Fibroblast of lung (primary cell): ENCODE data around the gene TSPAN2. TPM values are rescaled to one million over a fixed set of nuclear protein-coding genes. Genes with fewer than 3 reads are reported as not detected.

ENCODE experiments used
- DNase-seq, 2 donors: peaks; one replicate each; pipeline versions ENCODE4 v3.0.0 to v3.0.0-alpha.2; 2010; ENCODE audit warnings: low read depth in 2 of 2
- H2AFZ ChIP-seq: 2 replicates; pipeline ENCODE4 v1.5.1; 2012; ENCODE audit warnings: low read length, control low read depth, inconsistent platforms
- H3K27ac ChIP-seq: 2 replicates; pipeline ENCODE4 v1.5.1; 2011; ENCODE audit warnings: low read length, control low read depth; ENCODE audit not compliant: insufficient read depth
- H3K27me3 ChIP-seq: 2 replicates; pipeline ENCODE4 v1.5.1; 2011; ENCODE audit warnings: mild to moderate bottlenecking, low read length; ENCODE audit not compliant: control insufficient read depth, insufficient read depth
- H3K36me3 ChIP-seq: 2 replicates; pipeline ENCODE4 v1.5.1; 2011; ENCODE audit warnings: low read length; ENCODE audit not compliant: control insufficient read depth, insufficient read depth
- H3K4me1 ChIP-seq: 2 replicates; pipeline ENCODE4 v1.5.1; 2011; ENCODE audit warnings: low read length; ENCODE audit not compliant: control insufficient read depth, insufficient read depth; ENCODE audit errors: extremely low read depth
- H3K4me2 ChIP-seq: 2 replicates; pipeline ENCODE4 v1.5.1; 2011; ENCODE audit warnings: low read length, control low read depth; ENCODE audit not compliant: insufficient read depth; ENCODE audit errors: extremely low read depth
- H3K4me3 ChIP-seq, 4 experiments: fragments of 200-600 bp in 1 of 4; sonication (generic) in 1 of 4; replicated peaks in 1 of 4; 2 replicates each; pipeline ENCODE4 v1.5.1; 2011 to 2016; ENCODE audit warnings: low read length in 4 of 4, low read depth in 3 of 4, mild to moderate bottlenecking in 3 of 4, control low read depth in 2 of 4, inconsistent platforms in 1 of 4, mixed read lengths in 1 of 4; ENCODE audit not compliant: insufficient read depth in 1 of 4; ENCODE audit errors: control extremely low read depth in 1 of 4
- H3K79me2 ChIP-seq: 2 replicates; pipeline ENCODE4 v1.5.1; 2012; ENCODE audit warnings: mild to moderate bottlenecking, low read length, inconsistent platforms; ENCODE audit not compliant: control insufficient read depth, insufficient read depth
- H3K9ac ChIP-seq: 2 replicates; pipeline ENCODE4 v1.5.1; 2011; ENCODE audit warnings: mild to moderate bottlenecking, low read length, control low read depth; ENCODE audit not compliant: insufficient read depth
- H3K9me3 ChIP-seq: 2 replicates; pipeline ENCODE4 v1.5.1; 2012; ENCODE audit warnings: low read depth, low read length; ENCODE audit not compliant: control insufficient read depth, insufficient read depth
- H4K20me1 ChIP-seq: 2 replicates; pipeline ENCODE4 v1.5.1; 2011; ENCODE audit warnings: low read length; ENCODE audit not compliant: control insufficient read depth, insufficient read depth; ENCODE audit errors: extremely low read depth
- EZH2 ChIP-seq: IDR thresholded peaks from 2 replicates; pipeline ENCODE4 v1.5.1; 2012; ENCODE audit warnings: low read length, control low read depth, mild to moderate bottlenecking; ENCODE audit errors: missing control alignments
- polyA plus RNA-seq, 2 donors: library from polyadenylated mRNA; depleted of rRNA in 1 of 2; stranded (reverse) in 1 of 2; unstranded in 1 of 2; fragments of >200 nt; gene quantifications; 2 replicates each; pipeline ENCODE4 v1.2.1, GENCODE V29; 2011 to 2012; ENCODE audit warnings: missing spikeins in 1 of 2
- total RNA-seq: library from RNA; depleted of rRNA; stranded (reverse); fragments of >200 nt; gene quantifications from 2 replicates; pipeline ENCODE4 v1.2.1, GENCODE V29; 2014
- TF ChIP-seq, protein P1 (sequence below), 2 donors: IDR thresholded peaks in 1 of 2; conservative IDR thresholded peaks in 1 of 2; 1 replicate in 1 of 2; 2 replicates in 1 of 2; pipeline ENCODE4 v1.5.1; 2011 to 2012; ENCODE audit warnings: low read length in 2 of 2, control low read depth in 1 of 2, inconsistent platforms in 1 of 2, low read depth in 1 of 2, mild to moderate bottlenecking in 1 of 2

TSPAN2 gene
- total and polyA plus RNA-seq, 2 donors (not counting 1 experiment from before 2014, with no cell fraction given) = 0.08 to 0.66 TPM

DNA sequence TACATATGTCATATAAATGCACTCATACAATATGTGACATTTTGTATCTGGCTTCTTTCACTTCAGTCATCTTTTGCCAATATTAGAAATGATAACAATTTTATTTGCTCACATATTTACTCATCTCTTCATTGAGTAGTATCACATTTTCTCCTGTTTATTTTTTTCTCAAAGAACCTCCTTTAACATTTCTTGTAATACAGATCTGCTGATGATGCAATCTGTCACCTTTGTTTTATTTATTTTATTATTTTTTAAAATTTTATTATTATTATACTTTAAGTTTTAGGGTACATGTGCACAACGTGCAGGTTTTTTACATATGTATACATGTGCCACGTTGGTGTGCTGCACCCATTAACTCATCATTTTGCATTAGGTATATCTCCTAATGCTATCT, 75.5 kb downstream of the TSPAN2 start:
- H3K79me2 ChIP-seq = no peaks in the 10 kb centered on the region
- no peaks in the 10 kb centered on the region for H4K20me1 ChIP-seq
- no peaks in the 10 kb centered on the region for H3K27me3 ChIP-seq
- no peak overlapping the region for H3K4me3 ChIP-seq
- no peak overlapping the region for H3K27ac ChIP-seq
- TF ChIP-seq, protein P1, sequence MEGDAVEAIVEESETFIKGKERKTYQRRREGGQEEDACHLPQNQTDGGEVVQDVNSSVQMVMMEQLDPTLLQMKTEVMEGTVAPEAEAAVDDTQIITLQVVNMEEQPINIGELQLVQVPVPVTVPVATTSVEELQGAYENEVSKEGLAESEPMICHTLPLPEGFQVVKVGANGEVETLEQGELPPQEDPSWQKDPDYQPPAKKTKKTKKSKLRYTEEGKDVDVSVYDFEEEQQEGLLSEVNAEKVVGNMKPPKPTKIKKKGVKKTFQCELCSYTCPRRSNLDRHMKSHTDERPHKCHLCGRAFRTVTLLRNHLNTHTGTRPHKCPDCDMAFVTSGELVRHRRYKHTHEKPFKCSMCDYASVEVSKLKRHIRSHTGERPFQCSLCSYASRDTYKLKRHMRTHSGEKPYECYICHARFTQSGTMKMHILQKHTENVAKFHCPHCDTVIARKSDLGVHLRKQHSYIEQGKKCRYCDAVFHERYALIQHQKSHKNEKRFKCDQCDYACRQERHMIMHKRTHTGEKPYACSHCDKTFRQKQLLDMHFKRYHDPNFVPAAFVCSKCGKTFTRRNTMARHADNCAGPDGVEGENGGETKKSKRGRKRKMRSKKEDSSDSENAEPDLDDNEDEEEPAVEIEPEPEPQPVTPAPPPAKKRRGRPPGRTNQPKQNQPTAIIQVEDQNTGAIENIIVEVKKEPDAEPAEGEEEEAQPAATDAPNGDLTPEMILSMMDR (conservative IDR thresholded peaks at IDR 0.05 in 1 of 2, IDR thresholded peaks at IDR 0.05 in 1 of 2; ENCODE audit: low read depth in 1 of 2, low read length in 2 of 2) = no peak
- TF ChIP-seq EZH2 = no peak
- H3K4me1 ChIP-seq = no peaks in the 10 kb centered on the region
- DNase-seq = no peak
- no peak overlapping the region for H3K4me2 ChIP-seq
- no peak overlapping the region for H3K9ac ChIP-seq
- no peaks in the 10 kb centered on the region for H3K36me3 ChIP-seq
- H3K9me3 ChIP-seq = no peaks in the 10 kb centered on the region
- no peak overlapping the region for H2AFZ ChIP-seq

DNA sequence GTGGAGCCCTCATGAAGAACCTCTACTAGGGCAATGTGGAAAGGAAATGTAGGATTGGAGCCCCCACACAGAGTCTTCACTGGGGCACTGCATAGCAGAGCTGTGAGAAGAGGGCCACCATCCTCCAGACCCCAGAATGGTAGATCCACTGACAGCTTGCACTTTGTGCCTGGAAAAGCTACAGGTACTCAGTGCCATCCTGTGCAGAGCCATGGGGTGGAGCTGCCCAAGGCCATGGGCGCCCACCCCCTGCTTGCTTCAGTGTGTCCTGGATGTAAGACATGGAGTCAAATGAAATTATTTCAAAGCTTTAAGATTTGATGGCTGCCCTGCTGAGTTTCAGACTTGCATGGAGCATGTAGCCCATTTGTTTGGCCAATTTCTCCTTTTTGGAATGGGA, 76.9 kb downstream of the TSPAN2 start:
- Histone ChIP-seq H3K9me3 (no peaks in the 10 kb centered on the region), H3K79me2 (no peaks in the 10 kb centered on the region), H3K9ac (no peak overlapping the region), H3K36me3 (no peaks in the 10 kb centered on the region), H3K27ac (no peak overlapping the region), H3K4me3 (no peak overlapping the region), H4K20me1 (no peaks in the 10 kb centered on the region), H2AFZ (no peak overlapping the region), H3K4me1 (no peaks in the 10 kb centered on the region), H3K27me3 (no peaks in the 10 kb centered on the region), H3K4me2 (no peak overlapping the region)
- DNase-seq = no peak
- TF ChIP-seq, protein P1 (conservative IDR thresholded peaks at IDR 0.05 in 1 of 2, IDR thresholded peaks at IDR 0.05 in 1 of 2; ENCODE audit: low read depth in 1 of 2, low read length in 2 of 2) = no peak
- no peak for TF ChIP-seq EZH2

DNA sequence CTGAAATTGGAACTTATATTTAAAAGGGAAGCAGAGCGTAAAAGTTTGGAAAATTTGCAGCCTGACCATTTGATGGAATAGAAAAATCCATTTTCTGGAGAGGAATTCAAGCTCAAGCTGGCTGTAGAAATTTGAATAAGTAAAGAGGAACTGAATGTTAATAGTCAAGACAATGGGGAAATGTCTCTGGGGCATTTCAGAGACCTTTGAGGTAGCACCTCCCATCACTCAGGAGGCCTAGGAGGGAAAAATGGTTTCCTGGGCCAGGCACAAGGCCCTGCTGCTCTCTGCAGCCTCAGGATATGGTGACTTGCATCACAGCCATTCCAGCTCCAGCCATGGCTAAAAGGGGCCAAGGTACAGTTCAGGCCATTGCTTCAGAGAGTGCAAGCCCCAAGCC, 77.3 kb downstream of the TSPAN2 start:
- H3K9me3 ChIP-seq = no peaks in the 10 kb centered on the region
- no peak for TF ChIP-seq EZH2
- TF ChIP-seq, protein P1 (conservative IDR thresholded peaks at IDR 0.05 in 1 of 2, IDR thresholded peaks at IDR 0.05 in 1 of 2; ENCODE audit: low read depth in 1 of 2, low read length in 2 of 2) = no peak
- H3K4me2 ChIP-seq = no peak overlapping the region
- no peak overlapping the region for H3K4me3 ChIP-seq
- H3K4me1 ChIP-seq = no peaks in the 10 kb centered on the region
- no peak overlapping the region for H2AFZ ChIP-seq
- H3K9ac ChIP-seq = no peak overlapping the region
- H3K79me2 ChIP-seq = no peaks in the 10 kb centered on the region
- no peak for DNase-seq
- H3K27ac ChIP-seq = no peak overlapping the region
- H3K27me3 ChIP-seq = no peaks in the 10 kb centered on the region
- no peaks in the 10 kb centered on the region for H4K20me1 ChIP-seq
- H3K36me3 ChIP-seq = no peaks in the 10 kb centered on the region
